LNCaP clone FGC (cell line): ENCODE measurements around the gene HAO1.

Experiments used
- DNase-seq: peaks from one replicate; pipeline ENCODE4 v3.0.0-alpha.2; 2011; ENCODE audit warnings: low read depth
- H3K4me3 ChIP-seq: 2 replicates; pipeline ENCODE4 v1.5.1; 2011; ENCODE audit warnings: mild to moderate bottlenecking, low read depth, low read length, control low read depth
- CTCF ChIP-seq: IDR thresholded peaks from 2 replicates; pipeline ENCODE4 v1.5.1; 2012; ENCODE audit warnings: mild to moderate bottlenecking; ENCODE audit not compliant: control insufficient read depth, insufficient read depth; ENCODE audit errors: extremely low read depth

Gene HAO1

GRCh38 chr20:7908905-7909304 lies 31.4 kb downstream of the HAO1 start:
- H3K4me3 ChIP-seq, result no peak overlapping the region
- DNase-seq, result no peak
- no peak for TF ChIP-seq CTCF

GRCh38 chr20:7903429-7903828 lies 36.8 kb downstream of the HAO1 start:
- DNase-seq, result no peak
- TF ChIP-seq CTCF, result no peak
- no peak overlapping the region for H3K4me3 ChIP-seq

GRCh38 chr20:7902879-7903278 lies 37.4 kb downstream of the HAO1 start:
- TF ChIP-seq CTCF, result no peak
- no peak overlapping the region for H3K4me3 ChIP-seq
- no peak for DNase-seq

GRCh38 chr20:7897781-7898364 lies 42.4 kb downstream of the HAO1 start:
- TF ChIP-seq CTCF, result no peak
- no peak overlapping the region for H3K4me3 ChIP-seq
- no peak for DNase-seq

- H3K4me3 ChIP-seq, result no peak overlapping the region
- TF ChIP-seq CTCF, result no peak
- peak; percentile 39 for DNase-seq
These were observed 47.1 kb downstream of the HAO1 start for GRCh38 chr20:7893014-7893730.

- H3K4me3 ChIP-seq, result no peak overlapping the region
- no peak for TF ChIP-seq CTCF
These were observed 48.6 kb downstream of the HAO1 start for GRCh38 chr20:7891705-7892104.

GRCh38 chr20:7889736-7890135 lies 50.5 kb downstream of the HAO1 start:
- H3K4me3 ChIP-seq, result no peak overlapping the region
- no peak for TF ChIP-seq CTCF
- DNase-seq, result no peak

More at GRCh38 chr20:7891705-7892104, 48.6 kb downstream of the HAO1 start:
- no peak for DNase-seq
